ENCODE results near the gene ANKRD44. TPM values are rescaled to one million over a fixed set of nuclear protein-coding genes. Genes with fewer than 3 reads are reported as not detected.
A peak's percentile ranks its signal among the peaks of the same experiment; 100 is the strongest.

The ANKRD44 gene
- total and polyA plus RNA-seq, 2 of the 8 experiments (the other 6 are each of a cell fraction or from before 2014, with no cell fraction given), result 1.2 to 1.3 TPM

- 79% methylated on average over 4 of the region's 4 CpGs; no CpG with 5 or more reads in 1 of the 2 experiments for WGBS, 2 experiments (ENCODE audit: extremely low coverage in 1 of 2, insufficient coverage in 1 of 2, insufficient read length in 1 of 2, insufficient replicate concordance in 2 of 2, low coverage in 1 of 2, low lambda C conversion rate in 2 of 2, missing lambda C conversion rate in 1 of 2)
- Histone ChIP-seq H3K9ac (replicated peaks in 1 of 4; ENCODE audit: extremely low read depth in 1 of 4, low read depth in 3 of 4, low read length in 3 of 4) (no peak overlapping the region), H3K27ac (ENCODE audit: low read depth, low read length) (no peak overlapping the region), H3K4me3 (ENCODE audit: extremely low read depth in 1 of 4, insufficient read depth in 2 of 4, low read depth in 3 of 4, low read length in 4 of 4) (no peak overlapping the region), H4K91ac (replicated peaks; ENCODE audit: insufficient read length, low read length) (no peak overlapping the region), H4K20me1 (replicated peaks in 1 of 2; ENCODE audit: control insufficient read depth in 1 of 2, insufficient read depth in 2 of 2, low read length in 2 of 2) (no peaks in the 10 kb centered on the region), H3K4me2 (ENCODE audit: insufficient read depth in 1 of 2, low read depth in 2 of 2, low read length in 2 of 2) (no peak overlapping the region), H3K4me1 (replicated peaks in 1 of 4; ENCODE audit: control insufficient read depth in 3 of 4, insufficient read depth in 4 of 4, low read length in 3 of 4) (peaks cover 0 to 2% (median 0%) of the 10 kb centered on the region in 4 experiments; a peak in 2 of 7 replicates), H4K5ac (ENCODE audit: insufficient read length, low read depth, low read length) (no peak overlapping the region), H2BK15ac (ENCODE audit: low read length) (no peak overlapping the region), H2BK120ac (replicated peaks; ENCODE audit: low read depth, low read length) (no peak overlapping the region), H3K36me3 (ENCODE audit: control insufficient read depth in 2 of 4, insufficient read depth in 4 of 4, low read length in 3 of 4) (no peaks in the 10 kb centered on the region), H3K9me3 (ENCODE audit: insufficient read depth in 2 of 2, low read depth in 1 of 2, low read length in 1 of 2) (no peaks in the 10 kb centered on the region), H3K56ac (replicated peaks; ENCODE audit: insufficient read length, low read depth, low read length) (no peak overlapping the region), H3K79me1 (ENCODE audit: low read depth, low read length) (no peaks in the 10 kb centered on the region), H3K23ac (ENCODE audit: insufficient read length) (no peak overlapping the region), H2AFZ (ENCODE audit: low read length) (peak overlapping the region; percentile 97; the same call in 1 of the 2 replicates), H2AK5ac (ENCODE audit: low read depth, low read length) (no peak overlapping the region), H2BK12ac (ENCODE audit: low read depth, low read length) (no peak overlapping the region), H3K18ac (ENCODE audit: extremely low read depth, low read length) (no peak overlapping the region), H3K27me3 (replicated peaks in 1 of 4; ENCODE audit: control insufficient read depth in 3 of 4, extremely low read depth in 1 of 4, insufficient read depth in 3 of 4, low read length in 3 of 4) (no peaks in the 10 kb centered on the region), H3K4ac (replicated peaks; ENCODE audit: insufficient read length, low read depth, low read length) (no peak overlapping the region), H2BK20ac (ENCODE audit: low read length) (no peak overlapping the region), H3K23me2 (ENCODE audit: low read depth, low read length) (no peaks in the 10 kb centered on the region; the same call in 1 of the 2 replicates), H3K14ac (ENCODE audit: insufficient read length) (no peak overlapping the region), H4K8ac (ENCODE audit: extremely low read depth, insufficient read depth, low read length) (no peak overlapping the region), H2BK5ac (ENCODE audit: low read depth, low read length) (no peak overlapping the region), H3K79me2 (ENCODE audit: control insufficient read depth in 1 of 2, insufficient read depth in 2 of 2, low read length in 2 of 2) (no peaks in the 10 kb centered on the region)
- POLR2A ChIA-PET (ENCODE audit: partially characterized antibody), result no interaction called here
- no peak for FAIRE-seq
- DNase-seq (ENCODE audit: low read depth in 1 of 2, low spot score in 2 of 2), result no peak
- CTCF ChIA-PET (ENCODE audit: partially characterized antibody), result interaction anchor here (1.4 to 2.2 kb wide), 2 partner anchors 10 to 17 kb away, joined by 3 to 6 read pairs; no protein-coding TSS in a partner anchor
- TF ChIP-seq USF2 (IDR thresholded peaks at IDR 0.05; ENCODE audit: low read length) (no peak), TAF1 (IDR thresholded peaks at IDR 0.05; ENCODE audit: low read depth, low read length) (no peak), KDM4A (IDR thresholded peaks at IDR 0.05; ENCODE audit: low read depth, low read length, severe bottlenecking) (no peak), RNF2 (IDR thresholded peaks at IDR 0.05; ENCODE audit: borderline replicate concordance, low read depth, low read length, missing control alignments, poor library complexity, severe bottlenecking) (no peak), HDAC6 (IDR thresholded peaks at IDR 0.05; ENCODE audit: low read depth, low read length) (no peak)
Measured at GRCh38 chr2:196944570-196944969, 366.0 kb downstream of the ANKRD44 start.

Data from H1 (cell line).